ENCODE measurements around the gene CPA1.

GRCh38 chr7:130423501-130424037 is 43.3 kb downstream of the CPA1 start:
- TF ChIP-seq POLR2A (IDR thresholded peaks at IDR 0.05; ENCODE audit: low read depth) (no peak), CTCF (IDR thresholded peaks at IDR 0.05) (no peak), POLR2AphosphoS5 (IDR thresholded peaks at IDR 0.05) (no peak)
